Adrenal gland (tissue), 5 donors: ENCODE measurements around the gene SERPINB3.

Experiments
- POLR2A ChIP-seq, 2 donors: fragments of 450-650 bp; IDR thresholded peaks; one replicate each; pipeline ENCODE4 v1.6.1; 2017; ENCODE audit warnings: antibody characterized with exemption in 2 of 2, mild to moderate bottlenecking in 2 of 2, moderate library complexity in 1 of 2
- TF ChIP-seq, protein P1 (sequence below), 6 experiments: fragments of 450-650 bp in 4 of 6; fragments of 200-600 bp in 2 of 6; sonication (generic) in 1 of 6; IDR thresholded peaks; 1 replicate in 5 of 6; 2 replicates in 1 of 6; pipeline versions ENCODE4 v1.5.1 to v1.8.0; 2016 to 2021; ENCODE audit warnings: antibody characterized with exemption in 6 of 6, mild to moderate bottlenecking in 2 of 6, moderate library complexity in 1 of 6
- donor health status: DM: no; HTN: no; CAD: no.

DNA sequence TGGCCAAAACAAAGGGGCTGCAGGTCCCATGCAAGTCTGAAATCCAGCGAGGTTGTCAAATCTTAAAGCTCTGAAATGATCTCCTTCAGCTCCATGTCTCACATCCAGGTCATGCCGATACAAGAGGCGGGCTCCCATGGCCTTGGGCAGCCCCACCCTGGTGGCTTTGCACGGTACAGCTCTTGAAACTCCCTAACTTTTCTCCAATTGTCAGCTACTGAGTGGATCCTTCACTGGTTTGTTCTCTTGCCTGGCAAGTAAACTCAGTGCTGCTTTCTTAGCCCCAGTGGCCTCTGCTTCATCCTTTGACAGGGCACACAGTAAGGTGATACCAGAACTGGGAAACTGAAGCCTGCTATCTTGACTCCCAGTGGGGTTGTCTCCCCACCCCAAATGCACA is 48.3 kb downstream of the SERPINB3 start:
- TF ChIP-seq, protein P1, sequence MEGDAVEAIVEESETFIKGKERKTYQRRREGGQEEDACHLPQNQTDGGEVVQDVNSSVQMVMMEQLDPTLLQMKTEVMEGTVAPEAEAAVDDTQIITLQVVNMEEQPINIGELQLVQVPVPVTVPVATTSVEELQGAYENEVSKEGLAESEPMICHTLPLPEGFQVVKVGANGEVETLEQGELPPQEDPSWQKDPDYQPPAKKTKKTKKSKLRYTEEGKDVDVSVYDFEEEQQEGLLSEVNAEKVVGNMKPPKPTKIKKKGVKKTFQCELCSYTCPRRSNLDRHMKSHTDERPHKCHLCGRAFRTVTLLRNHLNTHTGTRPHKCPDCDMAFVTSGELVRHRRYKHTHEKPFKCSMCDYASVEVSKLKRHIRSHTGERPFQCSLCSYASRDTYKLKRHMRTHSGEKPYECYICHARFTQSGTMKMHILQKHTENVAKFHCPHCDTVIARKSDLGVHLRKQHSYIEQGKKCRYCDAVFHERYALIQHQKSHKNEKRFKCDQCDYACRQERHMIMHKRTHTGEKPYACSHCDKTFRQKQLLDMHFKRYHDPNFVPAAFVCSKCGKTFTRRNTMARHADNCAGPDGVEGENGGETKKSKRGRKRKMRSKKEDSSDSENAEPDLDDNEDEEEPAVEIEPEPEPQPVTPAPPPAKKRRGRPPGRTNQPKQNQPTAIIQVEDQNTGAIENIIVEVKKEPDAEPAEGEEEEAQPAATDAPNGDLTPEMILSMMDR (IDR thresholded peaks at IDR 0.05) = no peak
- no peak for TF ChIP-seq POLR2A (IDR thresholded peaks at IDR 0.05)
